Loucy (cell line): ENCODE data around the gene ARL2.

Source experiments
- H2AFZ ChIP-seq: fragments of 200-600 bp; sonication (generic); 2 replicates; pipeline ENCODE4 v1.6.0; 2016; ENCODE audit warnings: antibody characterized with exemption, mild to moderate bottlenecking, low read length, moderate library complexity
- H3F3A ChIP-seq: fragments of 200-600 bp; 2 replicates; pipeline ENCODE4 v1.6.0; 2016; ENCODE audit warnings: antibody characterized with exemption, low read depth, mild to moderate bottlenecking
- H3K27me3 ChIP-seq: fragments of 200-600 bp; sonication (generic); 2 replicates; pipeline ENCODE4 v1.6.1; 2014; ENCODE audit warnings: low read length, mild to moderate bottlenecking; ENCODE audit not compliant: insufficient read depth, poor library complexity, severe bottlenecking
- H3K36me3 ChIP-seq: fragments of 200-600 bp; sonication (generic); 2 replicates; pipeline ENCODE4 v1.6.1; 2016; ENCODE audit warnings: low read length; ENCODE audit not compliant: insufficient read depth
- H3K4me1 ChIP-seq: fragments of 200-600 bp; sonication (generic); 2 replicates; pipeline ENCODE4 v1.5.1; 2014; ENCODE audit warnings: low read length, mild to moderate bottlenecking; ENCODE audit not compliant: insufficient read depth, poor library complexity, severe bottlenecking
- H3K4me2 ChIP-seq: fragments of 200-600 bp; sonication (generic); 2 replicates; pipeline ENCODE4 v1.6.0; 2014; ENCODE audit warnings: antibody characterized with exemption, low read length, low read depth, mild to moderate bottlenecking; ENCODE audit not compliant: poor library complexity, severe bottlenecking
- H3K4me3 ChIP-seq: fragments of 200-600 bp; sonication (generic); 2 replicates; pipeline ENCODE4 v1.5.1; 2014; ENCODE audit warnings: low read length, mild to moderate bottlenecking, mixed read lengths; ENCODE audit not compliant: poor library complexity, severe bottlenecking
- H3K79me2 ChIP-seq: fragments of 200-600 bp; sonication (generic); 2 replicates; pipeline ENCODE4 v1.6.1; 2014; ENCODE audit warnings: low read length; ENCODE audit not compliant: insufficient read depth
- H3K9ac ChIP-seq: fragments of 200-600 bp; sonication (generic); 2 replicates; pipeline ENCODE4 v1.6.0; 2014; ENCODE audit warnings: mild to moderate bottlenecking, low read depth, low read length, moderate library complexity; ENCODE audit not compliant: poor library complexity, severe bottlenecking
- H3K9me2 ChIP-seq: fragments of 200-600 bp; sonication (generic); replicated peaks from 2 replicates; pipeline ENCODE4 v1.6.1; 2016; ENCODE audit warnings: low read depth, low read length, mixed read lengths
- H3K9me3 ChIP-seq: fragments of 200-600 bp; sonication (generic); 2 replicates; pipeline ENCODE4 v1.6.1; 2014; ENCODE audit warnings: mild to moderate bottlenecking, antibody characterized with exemption, low read length, low read depth; ENCODE audit not compliant: insufficient read depth
- H4K20me1 ChIP-seq: fragments of 200-600 bp; sonication (generic); 2 replicates; pipeline ENCODE4 v1.6.0; 2014; ENCODE audit warnings: antibody characterized with exemption, low read length, mild to moderate bottlenecking; ENCODE audit not compliant: insufficient read depth, poor library complexity, severe bottlenecking
- EZH2phosphoT487 ChIP-seq: fragments of 200-600 bp; IDR thresholded peaks from 2 replicates; pipeline ENCODE4 v1.6.1; 2018; ENCODE audit warnings: antibody characterized with exemption, mild to moderate bottlenecking, moderate library complexity, borderline replicate concordance
- TF ChIP-seq, protein P1 (sequence below): fragments of 200-600 bp; sonication (generic); conservative IDR thresholded peaks from 2 replicates; pipeline ENCODE4 v1.5.1; 2014; ENCODE audit warnings: mild to moderate bottlenecking, antibody characterized with exemption, low read length

Gene ARL2

GRCh38 chr11:65026810-65027209 is 12.8 kb downstream of the ARL2 start:
- H3K79me2 ChIP-seq, result no peaks in the 10 kb centered on the region
- peaks cover 14% of the 10 kb centered on the region for H3K4me1 ChIP-seq
- TF ChIP-seq EZH2phosphoT487, result no peak
- TF ChIP-seq, protein P1, sequence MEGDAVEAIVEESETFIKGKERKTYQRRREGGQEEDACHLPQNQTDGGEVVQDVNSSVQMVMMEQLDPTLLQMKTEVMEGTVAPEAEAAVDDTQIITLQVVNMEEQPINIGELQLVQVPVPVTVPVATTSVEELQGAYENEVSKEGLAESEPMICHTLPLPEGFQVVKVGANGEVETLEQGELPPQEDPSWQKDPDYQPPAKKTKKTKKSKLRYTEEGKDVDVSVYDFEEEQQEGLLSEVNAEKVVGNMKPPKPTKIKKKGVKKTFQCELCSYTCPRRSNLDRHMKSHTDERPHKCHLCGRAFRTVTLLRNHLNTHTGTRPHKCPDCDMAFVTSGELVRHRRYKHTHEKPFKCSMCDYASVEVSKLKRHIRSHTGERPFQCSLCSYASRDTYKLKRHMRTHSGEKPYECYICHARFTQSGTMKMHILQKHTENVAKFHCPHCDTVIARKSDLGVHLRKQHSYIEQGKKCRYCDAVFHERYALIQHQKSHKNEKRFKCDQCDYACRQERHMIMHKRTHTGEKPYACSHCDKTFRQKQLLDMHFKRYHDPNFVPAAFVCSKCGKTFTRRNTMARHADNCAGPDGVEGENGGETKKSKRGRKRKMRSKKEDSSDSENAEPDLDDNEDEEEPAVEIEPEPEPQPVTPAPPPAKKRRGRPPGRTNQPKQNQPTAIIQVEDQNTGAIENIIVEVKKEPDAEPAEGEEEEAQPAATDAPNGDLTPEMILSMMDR, result no peak
- H2AFZ ChIP-seq, result peak overlapping the region; percentile 89
- H3K36me3 ChIP-seq, result no peaks in the 10 kb centered on the region
- H3K4me2 ChIP-seq, result peak overlapping the region; percentile 79
- H3K9me3 ChIP-seq, result no peaks in the 10 kb centered on the region
- H3K9me2 ChIP-seq, result no peaks in the 10 kb centered on the region
- no peaks in the 10 kb centered on the region for H3F3A ChIP-seq
- H3K4me3 ChIP-seq, result peak overlapping the region; percentile 76
- no peaks in the 10 kb centered on the region for H4K20me1 ChIP-seq
- H3K9ac ChIP-seq, result peak overlapping the region; percentile 57
- H3K27me3 ChIP-seq, result no peaks in the 10 kb centered on the region

GRCh38 chr11:65027213-65028067 is 13.5 kb downstream of the ARL2 start, which contains the start of gene SNX15:
Gene SNX15 (plus strand): TSS chr11:65027439. CDS start chr11:65027538, 99 bp downstream.
- H3K9me2 ChIP-seq, result no peaks in the 10 kb centered on the region
- H3K79me2 ChIP-seq, result no peaks in the 10 kb centered on the region
- H2AFZ ChIP-seq, result peak within 1 kb of the TSS; percentile 89
- no peaks in the 10 kb centered on the region for H3F3A ChIP-seq
- H4K20me1 ChIP-seq, result no peaks in the 10 kb centered on the region
- peak within 1 kb of the TSS; percentile 76 for H3K4me3 ChIP-seq
- peak within 1 kb of the TSS; percentile 57 for H3K9ac ChIP-seq
- TF ChIP-seq, protein P1, result peak; percentile 41
- no peak for TF ChIP-seq EZH2phosphoT487
- no peaks in the 10 kb centered on the region for H3K36me3 ChIP-seq
- H3K4me1 ChIP-seq, result peaks cover 14% of the 10 kb centered on the region
- no peaks in the 10 kb centered on the region for H3K9me3 ChIP-seq
- H3K4me2 ChIP-seq, result peak within 1 kb of the TSS; percentile 79
- no peaks in the 10 kb centered on the region for H3K27me3 ChIP-seq

DNA sequence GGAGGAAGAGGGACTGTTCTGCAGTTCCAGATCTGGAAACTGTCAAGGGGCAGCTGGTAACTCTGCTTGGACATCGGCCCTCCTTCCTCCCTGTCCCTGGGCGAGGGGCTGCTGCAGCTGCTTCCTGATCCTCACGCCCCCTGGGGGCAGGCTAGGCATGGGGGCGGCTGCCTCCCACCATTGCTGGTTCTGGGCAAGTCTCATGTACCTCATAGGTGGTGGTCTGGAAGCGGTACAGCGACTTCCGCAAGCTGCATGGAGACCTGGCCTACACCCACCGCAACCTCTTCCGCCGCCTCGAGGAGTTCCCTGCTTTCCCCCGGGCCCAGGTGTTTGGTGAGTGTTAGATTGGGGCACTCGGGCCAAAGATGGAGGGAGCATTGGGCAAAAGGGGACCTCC is 18.3 kb downstream of the ARL2 start:
- no peak for TF ChIP-seq EZH2phosphoT487
- TF ChIP-seq, protein P1, result no peak
- H3K4me3 ChIP-seq, result no peak overlapping the region
- no peaks in the 10 kb centered on the region for H3K9me3 ChIP-seq
- H2AFZ ChIP-seq, result no peak overlapping the region
- H3K4me2 ChIP-seq, result no peak overlapping the region
- H3K27me3 ChIP-seq, result no peaks in the 10 kb centered on the region
- H3K4me1 ChIP-seq, result peaks cover 8% of the 10 kb centered on the region
- H3K36me3 ChIP-seq, result no peaks in the 10 kb centered on the region
- no peaks in the 10 kb centered on the region for H3K9me2 ChIP-seq
- H3K79me2 ChIP-seq, result no peaks in the 10 kb centered on the region
- H4K20me1 ChIP-seq, result no peaks in the 10 kb centered on the region
- no peaks in the 10 kb centered on the region for H3F3A ChIP-seq
- no peak overlapping the region for H3K9ac ChIP-seq
